ENCODE measurements around the gene PITRM1.

The PITRM1 gene

DNA sequence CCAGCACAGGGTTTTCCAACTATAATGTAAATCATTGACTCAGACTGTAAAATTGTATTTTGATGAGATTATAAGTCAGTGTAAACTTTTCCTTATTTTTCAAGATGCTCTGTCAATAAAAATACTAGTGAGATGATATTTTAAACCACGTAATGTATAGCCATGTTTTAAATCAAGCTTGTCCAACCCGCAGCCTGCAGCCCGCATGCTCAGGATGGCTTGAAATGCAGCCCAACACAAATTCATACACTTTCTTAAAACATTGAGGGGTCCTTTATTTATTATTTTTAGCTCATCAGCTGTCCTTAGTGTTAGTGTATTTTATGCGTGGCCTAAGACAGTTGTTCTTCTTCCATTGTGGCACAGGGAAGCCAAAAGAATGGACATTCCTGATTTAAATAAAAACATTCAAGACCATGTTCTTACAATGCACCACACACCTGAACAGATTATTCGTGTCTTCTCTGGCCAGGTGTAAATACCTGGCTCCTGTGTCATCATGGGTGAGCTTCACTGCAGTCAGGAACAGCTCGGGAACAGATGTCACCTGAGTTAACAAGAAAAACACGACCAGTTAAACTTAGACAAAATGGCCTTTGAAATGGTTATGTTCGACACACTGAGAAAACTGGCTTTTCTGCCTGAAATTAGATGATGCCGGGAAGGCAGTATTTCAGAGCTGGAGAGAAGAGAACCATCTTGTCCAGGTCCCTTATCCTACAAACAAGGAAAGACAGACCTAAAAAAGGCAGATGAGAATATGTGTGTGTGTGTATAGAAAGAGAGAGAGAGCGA, 5.9 kb downstream of the PITRM1 start:
- no peak for DNase-seq (ENCODE audit: low read depth)

DNA sequence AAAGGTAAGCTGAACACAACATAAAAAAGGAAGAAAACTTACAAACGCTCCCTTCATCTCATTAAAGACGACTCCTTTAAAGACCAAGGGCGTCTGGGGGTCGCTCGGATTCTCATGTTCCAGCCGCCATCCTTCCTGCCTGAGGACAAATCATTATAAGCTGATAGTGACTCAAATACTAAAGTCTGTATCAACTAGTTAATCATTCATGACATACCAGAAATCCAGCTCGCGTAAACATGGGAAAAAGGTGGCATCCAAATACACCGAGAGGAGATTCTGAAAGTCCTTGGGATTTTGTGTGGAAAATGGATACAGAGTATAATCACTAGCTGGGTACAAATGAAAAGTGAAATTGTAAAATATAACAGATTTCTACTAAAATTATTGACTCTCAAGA, 7.4 kb downstream of the PITRM1 start:
- DNase-seq (ENCODE audit: low read depth) = no peak

DNA sequence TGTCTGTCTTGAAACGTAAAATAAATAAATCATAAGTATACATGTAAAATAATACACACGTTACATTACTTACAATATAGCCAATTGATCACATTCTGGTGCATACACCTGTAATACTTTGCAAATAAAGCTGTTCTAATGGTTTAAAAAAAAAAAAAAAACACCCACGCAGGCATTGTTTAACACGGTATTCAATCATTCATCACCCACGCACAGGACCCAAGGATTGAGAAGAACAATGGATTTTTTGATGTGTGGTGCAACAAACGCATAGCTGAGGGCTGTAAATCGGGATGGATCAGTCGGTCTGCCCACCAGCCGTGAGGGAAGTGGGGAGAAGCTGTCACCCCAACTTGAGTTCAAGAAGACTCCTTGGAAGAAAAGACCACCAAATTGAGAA, 8.7 kb downstream of the PITRM1 start:
- no peak for DNase-seq (ENCODE audit: low read depth)

DNA sequence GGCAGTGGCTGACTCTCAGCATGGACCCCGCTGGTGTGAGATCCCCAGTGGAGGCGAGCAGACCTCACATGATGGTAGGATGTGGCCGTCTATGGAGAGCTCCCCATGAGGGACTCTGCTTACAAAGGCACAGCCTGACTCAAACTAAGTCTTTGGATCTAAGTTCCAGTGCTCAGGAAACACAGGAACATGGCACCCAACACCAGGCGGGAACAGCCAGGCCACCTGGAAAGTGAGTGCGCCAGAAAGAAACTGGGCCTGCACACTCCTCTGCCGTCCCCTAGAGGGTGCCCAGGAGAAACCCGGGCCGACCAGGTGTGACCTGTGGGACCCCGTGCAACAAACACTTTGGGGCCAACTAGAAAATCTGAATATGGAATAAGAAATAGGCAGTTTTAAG, 10.0 kb downstream of the PITRM1 start:
- no peak for DNase-seq (ENCODE audit: low read depth)

DNA sequence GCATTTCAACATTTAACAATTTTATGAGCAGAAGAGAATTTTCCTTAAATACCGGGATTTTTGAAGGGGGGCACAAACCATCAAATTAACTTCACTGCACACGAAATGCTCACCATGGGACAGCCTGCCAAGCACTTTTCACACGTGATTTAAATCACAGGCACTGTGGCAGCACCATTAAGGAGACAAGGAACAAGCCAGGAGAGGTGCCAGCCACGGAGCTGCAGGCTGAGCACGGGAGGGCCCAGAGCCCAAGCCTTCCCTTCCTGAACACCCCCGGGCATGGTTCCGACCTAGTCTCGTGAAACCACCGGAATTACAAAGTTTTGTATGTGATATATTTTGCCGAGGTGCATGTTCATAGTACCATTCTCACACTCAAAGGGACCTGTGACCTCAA, 13.4 kb downstream of the PITRM1 start:
- no peak for DNase-seq (ENCODE audit: low read depth)

DNA sequence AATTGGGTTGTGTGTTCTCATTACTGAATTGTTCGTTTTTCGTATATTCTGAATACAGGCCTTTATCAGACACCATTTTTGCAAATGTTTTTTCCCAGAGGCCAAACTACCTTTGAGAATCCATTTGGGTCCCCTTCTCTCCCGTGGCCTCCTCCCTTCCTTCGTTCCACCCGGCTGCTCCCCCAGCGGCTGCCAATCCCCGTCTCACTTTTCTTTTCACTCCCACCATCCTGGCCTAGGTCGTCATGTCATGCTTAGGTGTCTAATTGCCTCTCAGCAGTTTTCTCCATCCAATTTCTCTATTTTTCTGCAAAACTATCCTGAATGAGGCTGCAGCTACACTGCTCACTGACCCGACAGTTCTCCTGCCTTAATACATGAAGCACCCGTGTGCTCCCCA, 17.9 kb downstream of the PITRM1 start:
- no peak for DNase-seq (ENCODE audit: low read depth)

DNA sequence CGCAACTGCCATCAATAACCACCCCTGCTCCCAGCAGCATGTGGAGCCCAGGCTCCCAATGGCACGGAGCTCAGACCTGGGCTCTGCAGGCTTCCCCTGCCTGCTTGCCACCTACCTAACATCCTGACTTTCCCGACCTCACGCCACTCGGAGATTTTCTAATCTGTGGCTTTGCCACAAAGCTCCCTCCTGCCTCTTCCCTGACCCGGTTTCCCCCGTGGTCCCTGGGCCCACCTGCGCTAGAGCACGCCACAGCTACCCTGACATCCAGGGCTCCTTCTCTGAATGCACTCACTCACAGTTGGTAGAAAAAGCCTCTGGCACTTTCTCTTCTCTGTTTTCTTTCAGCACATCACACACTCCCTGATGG, 20.0 kb downstream of the PITRM1 start:
- no peak for DNase-seq (ENCODE audit: low read depth)

DNA sequence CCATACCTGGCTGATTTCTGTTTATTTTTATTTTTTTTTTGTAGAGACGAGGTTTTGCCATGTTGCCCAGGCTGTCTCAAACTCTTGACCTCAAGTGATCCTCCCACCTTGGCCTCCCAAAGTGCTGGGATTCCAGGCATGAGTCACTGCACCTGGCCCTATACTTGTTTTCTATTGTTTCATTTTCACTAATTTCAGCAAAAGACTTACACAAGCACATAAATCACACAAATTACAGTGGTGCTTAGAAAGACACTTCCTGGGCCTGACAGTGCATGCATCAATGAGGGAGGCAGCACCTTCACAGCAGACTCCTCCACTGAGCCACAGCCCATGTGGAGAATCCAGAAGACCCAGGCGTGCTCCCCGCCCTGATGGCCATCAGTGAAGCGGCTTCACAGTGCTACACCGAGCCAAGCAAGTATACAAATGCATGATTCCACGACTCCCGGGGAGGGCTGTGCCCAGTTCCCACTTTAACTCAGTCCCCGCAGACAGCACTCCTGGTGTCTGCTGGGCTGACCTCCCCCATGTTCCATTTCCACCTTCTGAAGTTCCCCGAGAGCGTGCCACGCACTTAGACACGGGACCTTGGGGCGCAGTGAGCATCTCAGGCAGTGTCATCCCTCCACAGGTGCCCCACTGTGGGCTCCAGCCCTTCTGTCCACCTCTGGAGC, 20.6 kb downstream of the PITRM1 start:
- DNase-seq (ENCODE audit: low read depth) = no peak

DNA sequence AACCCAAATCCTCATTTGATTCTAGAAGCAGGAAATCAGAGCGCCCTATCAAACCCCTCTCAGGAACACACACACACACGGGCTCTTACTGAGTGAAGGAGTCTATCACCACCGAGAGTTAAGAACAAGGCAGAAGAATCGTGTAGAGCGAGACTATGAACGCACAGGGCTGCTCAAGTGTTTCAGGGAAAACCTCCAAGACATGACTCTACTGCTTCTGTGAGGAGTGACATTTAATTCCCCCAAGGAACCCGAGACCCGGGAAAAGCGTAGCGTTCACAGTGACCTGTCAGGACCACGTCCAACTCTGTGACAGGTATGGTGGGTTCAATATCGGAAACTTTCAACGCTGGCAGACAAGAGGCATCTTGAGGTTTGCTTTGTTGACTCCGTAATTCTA, 21.6 kb downstream of the PITRM1 start:
- DNase-seq (ENCODE audit: low read depth) = no peak

DNA sequence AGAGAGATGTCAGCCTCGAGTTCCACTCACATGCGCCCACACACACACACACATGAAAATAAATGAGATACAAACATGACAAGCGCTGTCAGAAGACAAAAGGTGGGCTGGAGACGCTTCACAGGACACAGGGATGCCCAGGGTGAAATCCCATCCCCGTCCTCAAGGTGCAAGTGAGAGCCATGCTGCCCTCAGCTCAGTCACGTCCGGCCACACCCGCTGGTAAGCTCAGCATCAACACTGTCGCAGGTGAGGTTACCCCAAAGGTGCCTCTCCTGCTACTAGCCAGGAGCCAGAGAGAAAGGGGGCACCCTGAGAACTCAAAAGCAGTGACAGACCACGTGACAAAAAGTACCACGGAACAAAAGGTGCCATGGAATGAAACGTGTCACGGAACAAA, 22.2 kb downstream of the PITRM1 start:
- DNase-seq (ENCODE audit: low read depth) = no peak

DNA sequence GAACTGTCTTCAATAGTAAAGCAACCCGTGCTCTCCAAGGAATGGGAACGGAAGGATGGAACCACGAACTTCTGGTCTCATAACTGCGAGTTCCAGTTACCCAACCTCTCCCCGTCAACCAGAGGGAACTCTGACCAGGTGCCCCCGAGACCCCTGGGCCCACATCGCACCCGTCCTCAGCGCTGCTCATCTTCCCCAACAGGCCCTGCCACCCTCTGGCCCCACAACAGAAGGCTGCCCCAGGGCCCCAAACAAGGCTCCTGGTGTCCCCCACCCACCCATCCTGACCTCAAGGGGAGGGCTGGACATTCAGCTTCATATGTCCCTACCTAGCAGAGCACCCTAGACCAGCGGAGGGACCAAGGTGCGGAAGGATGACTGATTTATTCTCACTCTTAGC, 22.7 kb downstream of the PITRM1 start:
- no peak for DNase-seq (ENCODE audit: low read depth)

DNA sequence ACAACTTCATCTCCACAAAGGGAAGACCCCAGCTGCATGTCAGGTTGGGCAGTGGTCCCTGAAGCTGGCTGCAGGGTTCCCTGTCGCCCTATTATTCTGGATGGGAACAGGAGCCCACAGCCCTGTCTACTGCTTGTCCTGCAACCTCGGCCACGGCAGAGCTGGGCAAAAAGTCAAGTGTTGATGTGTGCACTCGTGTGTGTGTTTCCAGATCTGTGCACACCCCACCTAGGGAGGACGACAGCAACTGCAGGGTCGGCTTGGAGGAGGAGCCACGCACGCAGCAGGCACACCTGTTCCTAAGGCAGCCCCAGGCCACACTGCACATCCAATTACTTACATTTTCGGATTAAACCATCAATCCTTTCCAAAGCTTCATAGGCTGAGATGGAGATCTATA, 23.6 kb downstream of the PITRM1 start:
- no peak for DNase-seq (ENCODE audit: low read depth)

DNA sequence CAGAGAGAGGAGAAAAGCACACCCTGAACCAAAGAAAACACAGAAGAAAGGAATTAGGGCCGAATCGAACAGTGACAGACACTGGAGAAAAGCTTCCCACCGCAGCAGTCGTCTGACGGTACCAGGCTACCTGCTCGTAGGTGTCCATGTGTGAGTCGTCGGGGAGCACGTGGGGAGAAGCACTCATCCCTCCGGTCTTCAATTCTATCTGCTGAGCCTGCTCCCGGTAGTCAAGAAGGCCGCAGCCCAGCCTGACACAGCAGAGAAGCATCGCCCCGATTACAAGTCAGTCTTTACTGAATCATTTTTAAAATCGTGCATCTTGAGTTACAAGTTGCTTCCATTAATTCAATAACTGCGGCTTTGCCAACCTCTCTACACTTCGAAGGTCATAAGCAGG, 24.5 kb downstream of the PITRM1 start:
- no peak for DNase-seq (ENCODE audit: low read depth)

DNA sequence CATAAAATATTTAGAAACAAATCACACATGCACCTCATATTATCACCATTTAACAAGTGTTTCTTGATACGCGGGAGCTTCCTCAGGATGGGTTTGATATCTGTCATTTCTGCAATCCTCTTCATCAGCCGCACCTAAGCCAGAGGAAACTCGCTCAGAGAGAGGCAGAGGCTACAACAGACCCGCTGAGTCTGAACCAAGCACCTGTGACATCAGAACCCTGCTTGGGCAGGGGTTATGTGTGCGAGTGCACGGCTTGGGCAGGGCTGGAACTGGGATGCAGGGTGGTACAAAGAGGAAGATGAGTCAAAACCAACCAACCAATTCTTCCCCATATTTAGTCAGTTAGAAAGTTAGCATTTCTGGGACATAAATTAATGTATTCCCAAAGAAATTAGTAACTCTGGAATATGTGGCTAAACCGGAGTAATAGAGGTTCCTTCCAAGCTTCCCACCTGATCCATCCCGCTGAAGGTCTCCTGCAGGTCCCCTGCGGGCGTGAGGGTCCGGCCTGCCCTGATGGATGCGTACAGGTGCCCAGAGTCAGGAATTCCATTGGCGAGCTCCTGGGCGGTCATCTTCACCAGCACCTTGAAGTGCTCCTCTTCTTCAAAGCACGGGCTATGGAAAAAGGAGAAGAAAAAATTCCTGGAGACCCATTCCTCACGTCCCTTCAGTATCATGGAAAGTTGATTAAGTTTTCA, 25.3 kb downstream of the PITRM1 start:
- no peak for DNase-seq (ENCODE audit: low read depth)

DNA sequence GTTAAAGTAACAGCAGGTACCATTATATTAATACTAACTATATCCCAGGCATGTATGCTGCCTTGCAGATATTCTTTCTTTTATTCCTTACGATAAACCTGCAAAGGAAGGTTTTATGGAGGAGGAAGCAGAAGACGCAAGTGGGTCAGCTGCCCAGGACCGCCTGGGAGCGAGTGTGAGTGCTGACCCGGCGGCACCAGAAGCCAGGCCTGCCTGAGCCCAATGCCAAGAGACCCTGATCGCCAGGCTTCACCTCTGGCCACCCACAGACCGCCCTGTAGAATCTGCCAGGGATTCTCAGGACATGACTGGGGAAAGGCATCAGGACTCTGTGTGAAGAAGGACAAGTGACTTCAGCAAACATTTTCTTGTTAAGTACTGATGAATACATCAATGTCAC, 26.3 kb downstream of the PITRM1 start:
- no peak for DNase-seq (ENCODE audit: low read depth)

DNA sequence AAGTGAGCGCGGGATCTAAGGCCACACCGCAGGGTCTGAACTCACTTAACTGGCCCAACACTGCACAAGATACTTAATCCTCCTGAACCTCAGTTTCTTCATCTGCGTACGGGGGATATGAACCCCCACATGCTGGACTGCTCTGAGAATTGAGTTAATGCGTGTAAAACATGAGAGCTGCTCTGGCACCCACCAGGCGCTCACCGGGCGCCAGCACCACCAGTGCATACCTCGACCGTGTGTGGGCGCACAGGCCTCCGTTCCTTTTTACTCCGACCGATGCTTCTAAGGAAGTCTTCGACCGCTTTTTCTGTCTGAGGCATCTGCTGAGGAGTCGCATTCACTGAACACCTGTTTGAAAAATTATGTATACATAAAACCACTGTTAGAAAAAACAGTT, 27.2 kb downstream of the PITRM1 start:
- DNase-seq (ENCODE audit: low read depth) = no peak

DNA sequence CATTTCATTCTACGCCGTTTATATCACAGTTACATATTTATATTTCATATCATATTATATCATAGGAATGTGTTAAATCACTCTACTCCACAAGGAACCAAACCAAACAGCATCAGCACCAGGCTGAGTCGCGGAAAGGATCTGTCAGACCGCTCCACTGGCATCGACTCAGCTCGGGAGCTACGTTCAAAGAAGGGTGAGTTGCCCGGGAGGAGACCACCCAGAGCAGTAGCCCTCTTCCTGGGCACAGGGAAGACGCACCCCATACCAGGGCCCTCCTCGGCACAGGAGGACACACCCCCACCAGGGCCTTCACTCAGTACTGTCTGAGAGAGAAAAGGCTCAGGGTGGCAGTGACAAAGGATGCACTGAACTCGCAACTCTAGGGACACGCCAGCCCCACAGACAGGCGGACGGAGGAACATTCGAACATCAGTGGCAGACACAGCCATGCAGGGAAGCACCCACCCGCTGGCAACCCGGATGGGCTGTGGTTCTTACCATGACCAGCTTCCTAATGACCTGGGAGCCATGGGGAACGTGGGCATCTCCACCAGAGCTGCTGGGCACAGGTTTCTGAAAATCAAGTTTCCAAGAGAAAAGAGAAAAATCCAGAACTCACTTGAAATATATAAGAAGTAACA, 28.7 kb downstream of the PITRM1 start:
- DNase-seq (ENCODE audit: low read depth) = no peak

DNA sequence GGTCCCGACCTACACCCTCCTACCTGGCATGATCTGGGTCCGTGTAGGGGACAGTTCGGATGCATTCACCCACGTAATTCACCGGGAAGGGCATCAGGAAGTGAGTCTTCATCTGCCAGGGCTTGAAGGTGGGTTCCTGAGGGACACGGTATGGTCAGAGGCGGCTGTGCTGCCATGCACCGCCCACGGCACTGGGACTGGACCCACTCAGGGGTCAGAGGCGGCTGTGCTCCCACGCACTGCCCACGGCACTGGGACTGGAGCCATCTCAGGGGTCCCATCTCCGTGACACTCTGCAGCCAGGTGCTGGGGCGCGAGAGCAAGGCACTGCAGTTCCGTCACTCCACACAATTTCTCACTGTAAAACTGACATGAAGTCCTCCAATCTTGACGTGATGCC, 29.2 kb downstream of the PITRM1 start:
- DNase-seq (ENCODE audit: low read depth) = no peak

DNA sequence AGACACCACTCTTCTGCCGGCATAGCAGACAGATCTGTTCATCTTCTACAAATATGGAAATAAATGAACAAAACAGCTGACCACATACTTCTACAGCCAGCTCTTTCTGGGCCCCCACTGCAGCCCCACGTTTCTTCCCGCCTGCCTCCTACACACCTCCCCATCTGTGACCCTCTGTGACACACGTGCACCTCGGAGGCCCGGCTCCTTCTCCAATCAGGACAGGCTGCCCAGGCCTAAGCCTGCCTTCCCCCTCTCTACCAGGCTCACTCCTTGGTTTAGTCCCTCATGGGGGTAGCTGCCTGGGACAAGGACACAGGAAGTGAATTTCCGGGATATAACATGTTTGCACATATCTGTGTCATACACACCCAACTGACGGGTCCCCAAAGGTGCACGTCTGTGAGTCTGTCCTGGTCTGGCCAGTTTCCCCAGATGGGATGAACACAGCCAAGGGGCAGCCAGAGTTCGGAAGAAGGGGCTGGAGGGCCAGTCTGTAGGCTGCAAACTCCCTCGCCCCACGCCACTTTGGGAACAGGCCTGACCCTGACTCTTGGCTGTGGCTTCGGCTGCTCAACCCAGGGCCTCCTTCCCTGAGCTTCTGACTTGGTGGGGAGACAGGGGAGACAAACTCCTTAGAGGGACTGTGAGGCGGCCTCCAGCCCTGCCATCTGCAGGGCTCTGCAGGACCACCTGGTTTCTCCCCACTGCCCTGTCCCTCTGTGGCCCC, 30.3 kb downstream of the PITRM1 start:
- DNase-seq (ENCODE audit: low read depth) = no peak

DNA sequence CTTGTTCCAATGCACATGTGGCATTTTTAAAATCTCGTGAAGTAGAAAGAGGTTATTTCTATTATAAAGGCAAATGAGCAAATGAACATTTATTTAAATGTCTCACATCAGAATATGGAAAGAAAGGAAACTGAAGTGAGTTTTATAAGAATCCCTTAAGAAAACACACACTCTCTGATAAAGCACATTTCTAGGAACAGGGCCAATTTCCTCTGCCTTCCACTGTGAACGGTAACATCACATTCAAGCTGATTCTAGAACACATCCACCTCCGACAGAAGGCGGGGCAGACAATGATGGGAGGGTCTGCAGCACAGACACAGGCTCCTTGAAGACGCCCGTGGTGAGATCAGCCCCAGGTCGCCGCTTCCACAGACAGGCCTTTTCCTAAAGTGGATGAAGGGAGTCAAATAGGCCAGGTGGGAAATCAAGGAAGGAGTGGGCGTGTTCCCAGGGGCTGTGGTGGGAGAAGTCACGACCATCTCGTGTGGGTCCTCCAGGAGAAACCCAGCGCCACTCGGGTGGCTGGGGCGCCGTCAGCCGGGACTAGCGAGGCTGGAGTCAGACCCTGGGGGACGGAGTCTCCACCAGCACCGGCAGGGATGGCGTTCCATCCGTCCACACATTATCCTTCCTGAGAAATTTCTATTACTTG, 31.1 kb downstream of the PITRM1 start:
- DNase-seq (ENCODE audit: low read depth) = no peak

DNA sequence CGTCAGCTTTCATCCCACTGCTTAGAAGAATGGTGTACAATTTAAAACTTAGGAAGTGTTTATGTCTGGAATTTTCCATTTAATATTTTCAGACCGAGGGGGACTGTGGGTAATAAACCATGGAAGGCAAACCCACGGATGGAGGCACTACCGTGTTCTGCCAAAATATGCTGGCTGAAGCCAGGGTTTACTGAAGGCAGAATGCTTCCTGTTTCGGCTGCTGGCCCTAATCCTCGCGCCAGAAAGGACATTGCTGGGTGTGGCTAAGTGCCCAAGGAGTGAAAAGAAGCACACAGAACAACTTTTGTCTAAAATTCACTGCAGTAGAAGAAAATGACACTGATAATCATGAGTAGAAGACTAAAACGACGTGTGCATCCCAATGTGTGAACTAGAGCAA, 32.3 kb downstream of the PITRM1 start:
- no peak for DNase-seq (ENCODE audit: low read depth)

Data from HS-5 (cell line).